Measurements from ENCODE around the gene ZIC1. TPM values are rescaled to one million over a fixed set of nuclear protein-coding genes. Genes with fewer than 3 reads are reported as not detected.

The ZIC1 gene
- total and polyA plus RNA-seq, 2 experiments from 2014 or later = 0.21 to 0.95 TPM

DNA sequence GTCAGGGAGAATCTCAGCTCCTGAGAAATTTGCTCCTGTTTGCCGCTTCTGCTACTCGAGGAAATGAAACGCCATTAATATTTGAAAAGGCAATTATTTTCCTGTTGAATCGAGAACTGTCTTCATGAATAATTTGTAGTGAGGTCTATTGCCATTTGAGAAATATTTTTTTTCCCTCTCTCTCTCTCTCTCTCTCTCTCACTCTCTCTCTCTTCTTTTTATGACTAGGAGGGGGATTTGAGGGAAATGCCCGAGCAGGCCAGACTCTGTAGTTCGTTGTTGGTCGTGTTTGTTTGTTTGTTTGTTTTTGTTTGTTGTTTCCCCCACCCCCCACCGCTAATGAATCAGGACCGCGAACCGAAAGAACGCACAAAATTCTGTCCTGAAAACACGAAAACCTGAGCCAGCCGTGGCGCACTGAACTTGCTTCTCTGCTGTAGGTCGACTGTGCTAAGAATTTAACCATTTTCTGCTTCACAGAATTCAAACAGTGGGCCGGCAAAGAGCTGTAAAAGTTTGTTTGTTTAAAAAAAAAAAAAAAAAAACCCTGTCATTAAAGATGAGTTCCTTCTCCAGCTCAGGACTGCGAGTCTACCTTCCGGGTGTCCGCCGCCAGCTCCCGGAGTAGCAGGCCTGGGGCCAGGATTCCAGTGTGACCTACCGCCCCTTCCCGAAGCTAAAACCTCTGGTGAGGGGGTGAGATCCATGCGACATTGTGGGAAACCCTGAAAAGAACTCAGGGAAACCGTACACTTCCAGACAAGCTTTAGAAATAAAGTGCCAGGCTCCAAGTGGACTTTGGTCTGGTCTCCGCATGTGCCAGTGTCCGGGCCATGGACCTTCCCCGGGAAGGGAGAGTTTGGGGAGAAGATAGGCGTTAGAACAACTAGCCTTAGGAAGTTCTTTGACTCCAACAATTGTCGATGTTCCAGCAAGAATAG is 15.0 kb upstream of the ZIC1 start:
- ATAC-seq (no peak), DNase-seq (ENCODE audit: low spot score) (peak; percentile 56)
- H2AFZ ChIP-seq = peak overlapping the region; percentile 94
- peaks cover 100% of the 10 kb centered on the region for H3K27me3 ChIP-seq (ENCODE audit: insufficient read depth)
- no peak overlapping the region for H3K27ac Mint-ChIP-seq
- no peaks in the 10 kb centered on the region for H3K36me3 ChIP-seq (ENCODE audit: insufficient read depth)
- H3K27me3 Mint-ChIP-seq (ENCODE audit: insufficient read depth, low read depth, poor library complexity) = peaks cover 99% of the 10 kb centered on the region
- H3K4me3 ChIP-seq = peak overlapping the region; percentile 81
- H3K9me3 Mint-ChIP-seq = peaks cover 5% of the 10 kb centered on the region; the same call in 2 of the 3 replicates
- H3K36me3 Mint-ChIP-seq (ENCODE audit: low read depth) = no peaks in the 10 kb centered on the region
- H4K20me1 ChIP-seq (replicated peaks; ENCODE audit: insufficient read depth) = 0 out of 2 replicates have a peak, but pooled peaks cover 7% of the 10 kb centered on the region
- no peaks in the 10 kb centered on the region for H3K9me2 ChIP-seq (ENCODE audit: insufficient read depth)
- H3K4me1 ChIP-seq (ENCODE audit: insufficient read depth) = peaks cover 67% of the 10 kb centered on the region
- H3F3A ChIP-seq (replicated peaks; ENCODE audit: low read depth) = peaks cover 57% of the 10 kb centered on the region
- no peaks in the 10 kb centered on the region for H3K79me2 ChIP-seq (replicated peaks; ENCODE audit: insufficient read depth)
- peak overlapping the region; percentile 71 for H3K4me3 Mint-ChIP-seq
- H3K4me2 ChIP-seq = peak overlapping the region; percentile 93
- H3K4me1 Mint-ChIP-seq = peaks cover 65% of the 10 kb centered on the region
- TF ChIP-seq, protein P1, sequence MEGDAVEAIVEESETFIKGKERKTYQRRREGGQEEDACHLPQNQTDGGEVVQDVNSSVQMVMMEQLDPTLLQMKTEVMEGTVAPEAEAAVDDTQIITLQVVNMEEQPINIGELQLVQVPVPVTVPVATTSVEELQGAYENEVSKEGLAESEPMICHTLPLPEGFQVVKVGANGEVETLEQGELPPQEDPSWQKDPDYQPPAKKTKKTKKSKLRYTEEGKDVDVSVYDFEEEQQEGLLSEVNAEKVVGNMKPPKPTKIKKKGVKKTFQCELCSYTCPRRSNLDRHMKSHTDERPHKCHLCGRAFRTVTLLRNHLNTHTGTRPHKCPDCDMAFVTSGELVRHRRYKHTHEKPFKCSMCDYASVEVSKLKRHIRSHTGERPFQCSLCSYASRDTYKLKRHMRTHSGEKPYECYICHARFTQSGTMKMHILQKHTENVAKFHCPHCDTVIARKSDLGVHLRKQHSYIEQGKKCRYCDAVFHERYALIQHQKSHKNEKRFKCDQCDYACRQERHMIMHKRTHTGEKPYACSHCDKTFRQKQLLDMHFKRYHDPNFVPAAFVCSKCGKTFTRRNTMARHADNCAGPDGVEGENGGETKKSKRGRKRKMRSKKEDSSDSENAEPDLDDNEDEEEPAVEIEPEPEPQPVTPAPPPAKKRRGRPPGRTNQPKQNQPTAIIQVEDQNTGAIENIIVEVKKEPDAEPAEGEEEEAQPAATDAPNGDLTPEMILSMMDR (conservative IDR thresholded peaks at IDR 0.05; ENCODE audit: low read depth in 2 of 2) = no peak
- peak; percentile 76 for TF ChIP-seq EZH2phosphoT487 (IDR thresholded peaks at IDR 0.05; ENCODE audit: unreplicated experiment)
- TF ChIP-seq EZH2 (IDR thresholded peaks at IDR 0.05; ENCODE audit: low read depth, unreplicated experiment) = peak; percentile 85
- H3K27ac ChIP-seq (ENCODE audit: low read depth) = no peak overlapping the region

- peaks cover 63% of the 10 kb centered on the region for H3K4me1 Mint-ChIP-seq
- peak overlapping the region; percentile 71; the same call in 2 of the 3 replicates for H3K4me3 Mint-ChIP-seq
- Histone ChIP-seq H3K79me2 (replicated peaks; ENCODE audit: insufficient read depth) (no peaks in the 10 kb centered on the region), H3K4me2 (peak overlapping the region; percentile 93), H3F3A (replicated peaks; ENCODE audit: low read depth) (peaks cover 52% of the 10 kb centered on the region), H3K4me1 (ENCODE audit: insufficient read depth) (peaks cover 67% of the 10 kb centered on the region), H3K9me2 (ENCODE audit: insufficient read depth) (no peaks in the 10 kb centered on the region), H3K27me3 (ENCODE audit: insufficient read depth) (peaks cover 100% of the 10 kb centered on the region), H3K27ac (ENCODE audit: low read depth) (no peak overlapping the region), H3K36me3 (ENCODE audit: insufficient read depth) (no peaks in the 10 kb centered on the region), H2AFZ (no peak overlapping the region), H3K4me3 (peak overlapping the region; percentile 81), H4K20me1 (replicated peaks; ENCODE audit: insufficient read depth) (peaks cover 7% of the 10 kb centered on the region; the same call in 1 of the 2 replicates)
- H3K27me3 Mint-ChIP-seq (ENCODE audit: insufficient read depth, low read depth, poor library complexity) = peaks cover 99% of the 10 kb centered on the region
- peak; percentile 39 for DNase-seq (ENCODE audit: low spot score)
- no peak for ATAC-seq
- TF ChIP-seq REST (IDR thresholded peaks at IDR 0.05; ENCODE audit: unreplicated experiment) (no peak), EZH2 (IDR thresholded peaks at IDR 0.05; ENCODE audit: low read depth, unreplicated experiment) (peak; percentile 17), STAT1 (IDR thresholded peaks at IDR 0.05; ENCODE audit: unreplicated experiment) (no peak), NANOG (IDR thresholded peaks at IDR 0.05; ENCODE audit: borderline replicate concordance) (no peak), ZNF331 (CRISPR knock-in tag; IDR thresholded peaks at IDR 0.05; ENCODE audit: low read depth) (no peak)
- TF ChIP-seq, protein P1 (conservative IDR thresholded peaks at IDR 0.05; ENCODE audit: low read depth in 2 of 2) = no peak
- H3K9me3 Mint-ChIP-seq = peaks cover 5% of the 10 kb centered on the region; the same call in 2 of the 3 replicates
- H3K27ac Mint-ChIP-seq = no peak overlapping the region
- H3K36me3 Mint-ChIP-seq (ENCODE audit: low read depth) = no peaks in the 10 kb centered on the region
Measured at GRCh38 chr3:147394884-147395225, 14.3 kb upstream of the ZIC1 start.
